Central memory CD4-positive, alpha-beta T cell (primary cell): ENCODE data around the gene RASSF4.

ENCODE experiments used
- DNase-seq: peaks from one replicate; pipeline ENCODE4 v3.0.0; 2022

Gene RASSF4

GRCh38 chr10:45015590-45015989 lies 56.0 kb downstream of the RASSF4 start:
- no peak for DNase-seq

GRCh38 chr10:45023426-45023825 lies 63.8 kb downstream of the RASSF4 start:
- DNase-seq: no peak

- no peak for DNase-seq
Measured at GRCh38 chr10:45034301-45034700, 74.7 kb downstream of the RASSF4 start.

- DNase-seq: no peak
Measured at GRCh38 chr10:45035673-45036072, 76.1 kb downstream of the RASSF4 start.

- no peak for DNase-seq
Measured at GRCh38 chr10:45040921-45041542, 81.4 kb downstream of the RASSF4 start.

GRCh38 chr10:45044290-45044689 lies 84.7 kb downstream of the RASSF4 start:
- DNase-seq: no peak
